GM08714 (cell line): ENCODE measurements around the gene FAM81A.

Experiments
- H3K4me3 ChIP-seq: fragments of 200-500 bp; sonication (Bioruptor generic); 2 replicates; pipeline ENCODE4 v1.5.1; 2014; ENCODE audit warnings: mild to moderate bottlenecking, low read length, inconsistent platforms
- ZNF274 ChIP-seq: IDR thresholded peaks from 2 replicates; pipeline ENCODE4 v1.6.1; 2012; ENCODE audit warnings: mild to moderate bottlenecking, low read depth, low read length

FAM81A gene

GRCh38 chr15:59555696-59556095 lies 117.7 kb downstream of the FAM81A start:
- no peak for TF ChIP-seq ZNF274
- H3K4me3 ChIP-seq = no peak overlapping the region

DNA sequence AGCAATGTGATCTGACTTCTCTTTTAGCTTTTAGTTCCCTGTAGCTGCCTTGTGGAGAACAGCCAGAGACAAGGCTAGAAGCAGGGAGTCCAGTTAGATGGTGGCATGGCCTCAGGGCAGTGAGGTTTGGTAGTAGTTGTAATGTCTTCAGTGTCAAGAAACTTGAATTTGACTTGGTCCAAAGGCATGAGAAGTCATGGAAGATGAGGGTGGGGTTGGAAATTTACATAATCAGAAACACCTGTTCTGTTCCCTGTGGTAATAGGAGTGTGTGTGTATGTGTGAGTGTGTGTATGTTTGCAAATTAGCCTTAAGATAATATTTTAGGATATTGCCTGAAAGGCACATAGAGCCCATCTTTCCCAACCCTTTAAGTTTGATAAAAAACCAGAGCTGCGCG lies 118.4 kb downstream of the FAM81A start:
- TF ChIP-seq ZNF274 = no peak
- no peak overlapping the region for H3K4me3 ChIP-seq

DNA sequence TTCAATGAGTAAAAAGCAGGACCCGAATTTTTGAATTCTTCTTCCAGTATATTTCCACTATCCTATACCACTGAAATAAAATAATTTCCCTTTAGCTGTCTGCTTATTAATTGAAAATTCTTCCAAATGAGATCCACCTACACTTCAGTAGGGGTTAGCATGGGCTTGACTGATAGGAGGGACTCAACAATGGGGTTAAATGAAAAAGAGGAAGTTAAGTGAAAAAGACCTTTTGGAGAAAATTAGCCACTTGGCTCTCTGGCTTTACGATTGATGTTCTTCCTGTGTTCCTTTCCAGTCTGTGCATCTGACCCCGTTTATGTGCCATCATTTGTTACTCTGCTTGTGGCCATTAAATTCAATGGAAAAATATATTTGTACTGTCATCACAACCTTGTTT lies 119.6 kb downstream of the FAM81A start:
- no peak for TF ChIP-seq ZNF274
- no peak overlapping the region for H3K4me3 ChIP-seq

DNA sequence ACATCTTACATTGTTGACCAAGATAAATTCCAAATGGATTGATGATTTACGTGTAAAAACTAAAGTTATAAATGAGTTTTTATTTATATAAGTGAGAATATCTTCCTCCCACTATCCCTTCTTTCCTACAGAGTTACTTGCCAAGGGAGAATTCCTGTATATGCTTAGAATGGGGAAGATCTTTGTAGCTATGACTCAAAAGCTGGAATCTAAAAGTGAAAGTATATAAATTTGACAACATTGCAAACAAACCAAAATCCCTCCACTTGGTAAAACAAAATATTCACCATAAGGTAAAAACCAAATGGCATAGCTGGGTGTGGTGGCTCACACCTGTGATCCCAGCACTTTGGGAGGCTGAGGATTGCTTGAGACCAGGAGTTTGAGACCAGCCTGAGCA lies 120.9 kb downstream of the FAM81A start:
- no peak for TF ChIP-seq ZNF274
- no peak overlapping the region for H3K4me3 ChIP-seq

DNA sequence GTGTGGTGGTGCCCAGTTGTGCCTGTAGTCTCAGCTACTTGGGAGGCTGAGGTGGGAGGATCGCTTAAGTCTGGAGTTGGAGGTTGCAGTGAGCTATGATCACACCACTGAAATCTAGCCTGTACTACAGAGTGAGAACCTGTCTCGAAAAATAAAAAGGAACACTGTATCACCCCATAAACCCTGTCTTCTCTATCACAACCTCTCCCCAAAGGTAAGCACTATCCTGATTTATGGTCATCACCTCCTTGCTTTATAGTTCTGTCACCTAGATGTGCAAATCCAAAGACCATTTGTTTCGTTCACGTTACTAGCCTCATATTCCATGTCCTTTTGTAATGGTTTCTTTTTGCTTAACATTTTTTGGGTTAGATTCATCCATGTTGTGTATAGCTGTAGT lies 123.6 kb downstream of the FAM81A start:
- H3K4me3 ChIP-seq = no peak overlapping the region
- no peak for TF ChIP-seq ZNF274

- H3K4me3 ChIP-seq = no peak overlapping the region
- TF ChIP-seq ZNF274 = no peak
These were observed 124.6 kb downstream of the FAM81A start for GRCh38 chr15:59562448-59563186.

GRCh38 chr15:59565299-59565698 lies 127.3 kb downstream of the FAM81A start:
- no peak overlapping the region for H3K4me3 ChIP-seq
- no peak for TF ChIP-seq ZNF274

DNA sequence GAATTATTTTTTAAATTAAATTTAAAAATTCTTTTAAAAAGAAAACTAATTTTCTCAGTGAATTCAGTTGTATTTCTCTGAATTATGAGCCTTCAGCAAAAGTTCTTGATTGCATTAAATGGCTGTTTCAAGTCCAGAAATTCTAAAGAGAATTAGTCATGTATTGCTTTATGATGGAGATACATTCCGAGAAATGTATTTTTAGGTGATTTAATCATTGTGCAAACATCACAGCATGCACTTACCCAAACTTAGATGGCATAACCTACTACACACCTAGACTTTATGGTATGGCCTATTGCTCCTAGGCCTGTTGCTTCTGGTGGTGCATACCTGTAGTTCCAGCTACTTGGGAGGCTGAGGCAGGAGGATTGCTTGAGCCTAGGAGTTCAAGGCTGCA lies 129.3 kb downstream of the FAM81A start:
- no peak overlapping the region for H3K4me3 ChIP-seq
- no peak for TF ChIP-seq ZNF274

DNA sequence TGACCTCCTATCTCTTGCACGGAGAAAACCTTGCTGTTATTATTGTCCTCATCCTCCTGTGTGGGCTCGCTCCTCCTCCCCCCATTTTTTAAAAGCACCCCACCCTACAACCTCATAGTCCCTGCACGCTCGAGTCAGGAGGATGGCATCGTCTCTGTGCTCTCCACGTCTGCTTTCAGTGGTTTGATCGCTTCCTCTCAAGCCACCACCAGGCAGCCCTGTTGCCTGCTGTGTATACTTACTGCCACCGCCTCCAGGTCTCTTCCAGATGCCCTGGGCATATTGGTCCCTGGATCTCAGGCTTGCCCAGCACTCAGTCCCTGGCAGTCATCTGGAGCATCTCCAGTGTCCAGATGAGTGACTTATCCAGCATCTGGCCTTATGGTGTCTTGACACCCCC lies 131.5 kb downstream of the FAM81A start:
- TF ChIP-seq ZNF274 = no peak
- no peak overlapping the region for H3K4me3 ChIP-seq

DNA sequence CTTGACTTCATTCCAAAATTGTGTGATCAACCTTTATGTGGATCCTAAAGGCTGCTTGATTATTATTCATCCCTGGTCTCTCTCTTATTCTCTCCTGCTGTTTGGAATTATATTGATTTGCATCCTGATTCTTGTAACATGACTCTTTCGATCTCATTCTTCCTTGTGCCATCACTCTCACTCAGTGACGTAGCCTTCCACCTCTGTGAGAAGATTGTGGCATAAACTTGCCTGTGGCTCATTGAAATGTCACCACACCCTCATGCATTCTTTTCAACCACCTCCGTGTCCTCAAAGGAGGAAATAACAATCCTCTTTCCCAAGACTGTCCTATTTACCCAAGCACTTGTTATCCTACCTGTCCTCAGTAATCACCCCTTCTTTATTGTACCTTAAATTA lies 132.3 kb downstream of the FAM81A start:
- TF ChIP-seq ZNF274 = no peak
- H3K4me3 ChIP-seq = no peak overlapping the region

DNA sequence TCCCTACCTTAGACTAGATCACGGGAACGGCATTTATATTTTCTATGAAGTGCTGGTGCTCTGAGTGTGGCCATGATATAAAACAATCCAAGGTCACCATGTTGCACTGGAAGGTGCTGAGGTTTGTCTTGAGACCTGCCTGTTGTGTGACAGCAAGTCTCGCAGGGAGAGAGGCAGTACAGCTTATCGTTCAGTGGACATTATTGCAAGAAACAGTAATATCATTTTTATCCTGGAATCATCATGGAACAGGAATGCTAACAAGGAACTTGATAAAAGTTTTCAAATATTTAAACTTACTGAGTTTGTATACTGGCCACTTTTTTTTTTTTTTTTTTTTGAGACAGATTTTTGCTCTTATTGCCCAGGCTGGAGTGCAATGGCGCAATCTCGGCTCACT lies 133.6 kb downstream of the FAM81A start:
- TF ChIP-seq ZNF274 = no peak
- no peak overlapping the region for H3K4me3 ChIP-seq
